NT2/D1 (cell line): ENCODE data around the gene PUM1.
A peak's percentile ranks its signal among the peaks of the same experiment; 100 is the strongest.
"Not testable (repeated sequence)": the region's sequence is repeated elsewhere in the genome, so short reads cannot be mapped to it uniquely, and the experiment has no call there.

Experiments used
- DNase-seq: peaks from one replicate; pipeline ENCODE4 v3.0.0-alpha.2; 2011; ENCODE audit warnings: low read depth, low spot score
- H3K27me3 ChIP-seq: 2 replicates; pipeline ENCODE4 v1.6.0; 2011; ENCODE audit warnings: mild to moderate bottlenecking; ENCODE audit not compliant: insufficient read length, insufficient read depth
- H3K36me3 ChIP-seq: 2 replicates; pipeline ENCODE4 v1.6.1; 2011; ENCODE audit warnings: mild to moderate bottlenecking, low read length, mixed read lengths; ENCODE audit not compliant: insufficient read depth, insufficient read length
- H3K4me1 ChIP-seq: 2 replicates; pipeline ENCODE4 v1.5.1; 2011; ENCODE audit not compliant: insufficient read depth, insufficient read length
- H3K4me3 ChIP-seq: 2 replicates; pipeline ENCODE4 v1.5.1; 2011; ENCODE audit warnings: low read depth; ENCODE audit not compliant: insufficient read length
- H3K9ac ChIP-seq: 2 replicates; pipeline ENCODE4 v1.6.0; 2011; ENCODE audit warnings: low read depth; ENCODE audit not compliant: insufficient read length
- H3K9me3 ChIP-seq: 2 replicates; pipeline ENCODE4 v1.5.1; 2011; ENCODE audit warnings: mild to moderate bottlenecking, low read length; ENCODE audit not compliant: insufficient read depth
- SUZ12 ChIP-seq: IDR thresholded peaks from 2 replicates; pipeline ENCODE4 v1.6.1; 2011; ENCODE audit not compliant: insufficient read length, insufficient read depth; ENCODE audit errors: extremely low read depth
- YY1 ChIP-seq: IDR thresholded peaks from 2 replicates; pipeline ENCODE4 v1.6.1; 2011; ENCODE audit not compliant: insufficient read length, insufficient read depth
- ZNF274 ChIP-seq: IDR thresholded peaks from 2 replicates; pipeline ENCODE4 v1.6.1; 2011; ENCODE audit warnings: mild to moderate bottlenecking, low read depth, low read length

PUM1 gene

DNA sequence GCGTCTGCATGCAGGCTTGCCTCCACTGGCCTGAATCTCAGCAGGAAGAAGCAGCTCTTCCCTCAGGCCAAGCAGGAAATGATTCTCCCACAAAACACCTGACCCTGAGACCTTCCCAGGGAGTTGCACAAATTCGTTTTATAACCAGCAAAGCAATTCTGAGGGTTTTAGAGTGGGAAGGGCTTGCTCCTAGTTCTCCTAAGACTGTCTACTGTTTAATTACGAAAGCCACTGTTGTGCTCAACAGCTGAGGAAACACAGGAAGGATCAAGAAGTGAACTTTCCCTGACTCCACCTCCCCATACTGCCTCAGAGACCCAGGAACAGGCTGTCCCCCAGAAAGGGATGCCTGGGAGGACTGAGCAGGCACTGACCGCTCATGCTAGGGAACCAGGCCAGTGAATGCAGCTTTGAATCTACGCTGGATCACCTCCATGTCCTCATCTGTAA, 37.0 kb upstream of the PUM1 start:
- peaks cover 4% of the 10 kb centered on the region for H3K4me1 ChIP-seq
- H3K27me3 ChIP-seq: no peaks in the 10 kb centered on the region
- TF ChIP-seq ZNF274: no peak
- no peak for TF ChIP-seq SUZ12
- no peak for TF ChIP-seq YY1
- H3K36me3 ChIP-seq: no peaks in the 10 kb centered on the region
- DNase-seq: peak; percentile 20
- no peaks in the 10 kb centered on the region for H3K9me3 ChIP-seq
- H3K9ac ChIP-seq: peak overlapping the region; percentile 15
- H3K4me3 ChIP-seq: no peak overlapping the region

DNA sequence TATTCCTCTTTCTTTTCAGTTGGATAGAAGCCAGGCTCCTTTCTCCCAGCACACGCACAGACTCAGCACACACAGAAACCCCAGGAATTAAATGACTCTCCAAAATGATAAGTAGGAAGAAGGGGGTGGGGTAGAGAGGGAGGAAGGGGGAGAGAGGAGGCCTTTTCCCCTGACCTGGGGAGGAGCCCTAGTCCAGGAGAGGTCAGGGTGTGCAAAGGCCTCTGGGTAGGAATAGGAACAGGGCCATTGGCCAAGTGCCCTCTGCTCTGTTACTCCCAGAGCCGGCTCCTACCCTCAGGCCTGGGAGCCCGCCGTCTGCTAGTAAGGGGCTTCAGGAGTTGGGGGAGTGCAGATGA, 35.6 kb upstream of the PUM1 start:
- no peak overlapping the region for H3K4me3 ChIP-seq
- H3K36me3 ChIP-seq: no peaks in the 10 kb centered on the region
- peaks cover 4% of the 10 kb centered on the region for H3K4me1 ChIP-seq
- H3K9ac ChIP-seq: no peak overlapping the region
- no peaks in the 10 kb centered on the region for H3K9me3 ChIP-seq
- DNase-seq: no peak
- no peaks in the 10 kb centered on the region for H3K27me3 ChIP-seq
- TF ChIP-seq YY1 (no peak), SUZ12 (no peak), ZNF274 (no peak)

DNA sequence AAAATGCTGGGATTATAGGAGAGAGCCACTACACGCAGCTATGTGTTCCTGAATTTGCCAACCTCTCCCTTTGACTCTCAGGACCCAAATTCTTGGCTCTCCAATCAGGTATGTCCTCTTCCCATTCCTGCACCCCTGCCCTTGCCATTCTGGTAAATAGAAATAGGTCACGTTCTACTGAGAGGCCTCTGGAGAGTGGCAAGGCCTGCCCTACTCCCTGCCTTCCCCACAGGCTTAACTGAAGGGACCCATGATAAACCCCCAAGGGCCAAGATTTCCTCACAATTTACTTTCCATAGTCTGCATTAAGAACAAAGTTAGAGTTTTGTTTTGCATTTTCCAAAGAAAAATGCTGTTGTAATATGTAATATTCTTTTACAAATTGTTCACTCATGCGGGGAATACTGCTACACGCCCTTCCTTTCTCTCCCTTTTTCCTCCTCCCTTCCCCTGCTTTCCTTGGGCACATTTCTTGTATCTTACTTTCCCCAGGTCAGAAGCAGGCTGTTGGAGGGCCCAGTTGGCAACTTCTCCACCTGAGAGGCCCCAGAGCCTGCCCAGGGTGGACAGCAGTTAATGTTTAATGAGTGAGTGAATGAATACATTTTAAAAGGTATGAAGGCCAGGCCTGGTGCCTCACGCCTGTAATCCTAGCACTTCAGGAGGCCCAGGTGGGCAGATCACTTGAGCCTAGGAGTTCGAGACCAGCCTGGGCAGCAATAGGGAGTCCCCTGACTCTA, 33.9 kb upstream of the PUM1 start:
- no peak for DNase-seq
- Histone ChIP-seq H3K27me3 (no peaks in the 10 kb centered on the region), H3K4me3 (no peak overlapping the region), H3K4me1 (peaks cover 4% of the 10 kb centered on the region), H3K9ac (no peak overlapping the region), H3K9me3 (no peaks in the 10 kb centered on the region), H3K36me3 (no peaks in the 10 kb centered on the region)
- TF ChIP-seq ZNF274 (no peak), SUZ12 (no peak), YY1 (no peak)

DNA sequence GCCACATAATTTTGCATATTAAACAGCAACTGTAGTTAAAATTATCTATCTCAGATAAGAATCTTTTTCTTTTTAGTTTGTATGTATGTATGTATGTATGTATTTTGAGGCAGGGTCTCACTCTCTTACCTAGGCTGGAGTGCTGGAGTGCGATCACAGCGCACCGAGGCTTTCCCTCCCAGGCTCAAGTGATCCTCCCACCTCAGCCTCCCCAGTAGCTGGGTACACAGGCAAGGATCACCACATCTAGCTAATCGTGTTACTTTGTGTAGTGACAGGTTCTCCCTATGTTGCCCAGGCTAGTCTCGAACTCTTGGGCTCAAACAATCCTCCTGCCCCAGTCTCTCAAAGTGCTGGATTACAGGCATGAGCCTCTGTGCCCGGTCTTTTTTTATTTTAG, 30.5 kb upstream of the PUM1 start:
- H3K9me3 ChIP-seq: no peaks in the 10 kb centered on the region
- DNase-seq: no peak
- no peaks in the 10 kb centered on the region for H3K27me3 ChIP-seq
- H3K4me1 ChIP-seq: no peaks in the 10 kb centered on the region
- no peak overlapping the region for H3K9ac ChIP-seq
- no peak for TF ChIP-seq ZNF274
- TF ChIP-seq YY1: no peak
- no peak for TF ChIP-seq SUZ12
- H3K36me3 ChIP-seq: no peaks in the 10 kb centered on the region
- H3K4me3 ChIP-seq: no peak overlapping the region

DNA sequence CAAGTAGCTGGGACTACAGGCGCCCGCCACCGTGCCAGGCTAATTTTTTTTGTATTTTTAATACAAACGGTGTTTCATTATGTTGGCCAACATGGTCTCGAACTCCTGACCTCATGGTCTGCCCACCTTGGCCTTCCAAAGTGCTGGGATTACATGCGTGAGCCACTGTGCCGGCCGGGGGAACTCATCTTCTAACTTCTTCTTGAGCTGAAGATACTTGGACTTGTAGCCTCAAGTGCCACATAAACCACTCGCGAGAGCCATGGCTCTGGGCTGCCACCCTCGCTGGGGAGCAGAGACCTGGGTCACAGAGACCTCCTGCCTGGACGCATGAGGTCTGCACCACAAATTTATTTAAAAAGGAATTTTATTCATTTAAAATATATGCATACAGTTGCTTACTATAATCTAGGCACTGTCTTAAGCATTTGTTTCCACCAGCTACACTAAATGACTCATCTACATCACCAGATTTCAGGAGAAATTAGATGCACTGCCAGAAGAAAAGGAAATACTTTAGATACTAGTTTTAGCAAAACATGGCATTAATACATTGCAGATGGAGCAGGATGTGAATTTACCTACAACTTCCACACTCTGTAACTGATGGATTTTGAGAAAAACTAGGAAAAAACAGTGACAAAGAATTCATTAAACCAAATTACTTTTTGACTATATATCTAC, 29.9 kb upstream of the PUM1 start:
- no peak for DNase-seq
- no peaks in the 10 kb centered on the region for H3K36me3 ChIP-seq
- H3K4me1 ChIP-seq: no peaks in the 10 kb centered on the region
- TF ChIP-seq ZNF274 (no peak), YY1 (no peak), SUZ12 (no peak)
- H3K9me3 ChIP-seq: no peaks in the 10 kb centered on the region
- no peak overlapping the region for H3K4me3 ChIP-seq
- no peak overlapping the region for H3K9ac ChIP-seq
- no peaks in the 10 kb centered on the region for H3K27me3 ChIP-seq

DNA sequence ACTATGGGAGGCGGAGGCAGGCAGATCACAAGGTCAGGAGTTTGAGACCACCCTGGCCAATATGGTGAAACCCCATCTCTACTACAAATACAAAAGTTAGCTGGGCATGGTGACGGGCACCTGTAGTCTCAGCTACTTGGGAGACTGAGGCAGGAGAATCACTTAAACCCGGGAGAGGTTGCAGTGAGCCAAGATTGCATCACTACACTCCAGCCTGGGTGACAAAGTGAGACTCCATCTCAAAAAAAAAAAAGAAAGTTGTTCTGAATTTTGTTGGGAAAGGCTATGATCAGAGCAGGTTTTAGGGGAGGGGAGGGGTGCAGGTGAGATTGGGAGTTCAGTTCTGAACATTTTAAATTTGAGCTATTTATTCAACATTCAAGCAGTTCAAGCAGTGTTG, 22.6 kb upstream of the PUM1 start:
- not testable (repeated sequence) for H3K9me3 ChIP-seq, H3K27me3 ChIP-seq, H3K9ac ChIP-seq, H3K36me3 ChIP-seq, DNase-seq, H3K4me3 ChIP-seq, H3K4me1 ChIP-seq

DNA sequence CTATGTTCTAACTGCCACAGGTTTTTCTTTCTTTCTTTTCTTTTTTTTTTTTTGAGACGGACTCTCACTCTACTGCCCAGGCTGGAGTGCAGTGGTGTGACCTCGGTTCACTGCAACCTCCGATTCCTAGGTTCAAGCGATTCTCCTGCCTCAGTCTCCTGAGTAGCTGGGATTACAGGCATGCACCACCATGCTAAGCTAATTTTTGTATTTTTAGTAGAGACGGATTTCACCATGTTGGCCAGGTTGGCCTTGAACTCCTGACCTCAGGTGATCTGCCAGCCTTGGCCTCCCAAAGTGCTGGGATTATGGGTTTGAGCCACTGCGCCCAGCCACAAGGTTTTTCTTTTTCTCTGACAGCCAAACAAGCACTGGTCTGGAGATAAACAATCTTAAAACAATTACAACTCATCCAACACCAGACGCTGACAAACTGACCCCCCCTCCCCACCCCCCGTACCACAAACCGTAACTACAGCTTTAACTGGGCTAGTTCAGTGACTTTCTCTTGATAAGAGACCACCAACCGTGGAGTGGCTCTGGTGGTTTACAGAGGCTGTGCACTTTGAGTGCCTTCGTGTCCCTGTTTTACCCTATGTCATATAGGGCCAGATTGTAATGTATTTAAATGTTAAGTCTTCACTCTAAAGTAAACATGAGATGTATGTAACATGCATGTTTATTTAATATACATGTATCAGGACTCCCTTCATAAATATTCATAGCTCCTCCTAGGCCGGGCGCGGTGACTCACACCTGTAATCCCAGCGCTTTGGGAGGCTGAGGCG, 19.5 kb upstream of the PUM1 start:
- Histone ChIP-seq H3K36me3 (no peaks in the 10 kb centered on the region), H3K4me1 (peaks cover 2% of the 10 kb centered on the region), H3K9me3 (no peaks in the 10 kb centered on the region), H3K9ac (no peak overlapping the region), H3K4me3 (no peak overlapping the region), H3K27me3 (no peaks in the 10 kb centered on the region)
- DNase-seq: no peak
- TF ChIP-seq YY1 (no peak), SUZ12 (no peak), ZNF274 (no peak)
